IPS-NIHi7 (cell line): ENCODE results near the gene NFYC.

Experiments used
- DNase-seq: peaks from one replicate; pipeline ENCODE4 v3.0.0; 2012; ENCODE audit warnings: mixed read lengths; ENCODE audit errors: extremely low spot score

NFYC gene

DNA sequence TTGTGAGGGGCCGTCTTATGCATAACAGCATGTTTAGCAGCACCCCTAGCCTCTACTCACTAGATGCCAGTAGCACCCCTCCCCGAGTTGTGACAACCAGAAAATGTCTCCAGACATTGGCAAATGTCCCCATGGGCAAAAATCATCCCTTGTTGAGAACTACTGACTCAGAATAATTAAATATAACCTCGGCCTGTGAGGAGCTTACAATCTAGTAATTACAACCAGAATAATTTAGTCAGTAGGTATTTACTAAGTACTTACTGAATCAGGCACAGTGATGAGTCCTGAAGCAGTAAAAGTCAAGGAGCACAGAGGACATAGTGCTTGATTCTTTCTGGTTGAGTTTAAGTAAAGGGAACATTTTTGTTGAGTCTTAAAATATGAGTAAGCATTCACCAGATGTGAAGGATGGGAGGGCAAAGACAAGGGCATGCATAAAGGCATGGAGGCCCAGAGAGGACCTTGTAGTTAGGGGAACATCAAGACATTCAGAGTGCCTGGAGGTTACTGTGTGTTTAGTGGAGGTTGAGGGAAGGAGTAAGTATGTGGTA is 48.0 kb downstream of the NFYC start:
- DNase-seq: no peak

DNA sequence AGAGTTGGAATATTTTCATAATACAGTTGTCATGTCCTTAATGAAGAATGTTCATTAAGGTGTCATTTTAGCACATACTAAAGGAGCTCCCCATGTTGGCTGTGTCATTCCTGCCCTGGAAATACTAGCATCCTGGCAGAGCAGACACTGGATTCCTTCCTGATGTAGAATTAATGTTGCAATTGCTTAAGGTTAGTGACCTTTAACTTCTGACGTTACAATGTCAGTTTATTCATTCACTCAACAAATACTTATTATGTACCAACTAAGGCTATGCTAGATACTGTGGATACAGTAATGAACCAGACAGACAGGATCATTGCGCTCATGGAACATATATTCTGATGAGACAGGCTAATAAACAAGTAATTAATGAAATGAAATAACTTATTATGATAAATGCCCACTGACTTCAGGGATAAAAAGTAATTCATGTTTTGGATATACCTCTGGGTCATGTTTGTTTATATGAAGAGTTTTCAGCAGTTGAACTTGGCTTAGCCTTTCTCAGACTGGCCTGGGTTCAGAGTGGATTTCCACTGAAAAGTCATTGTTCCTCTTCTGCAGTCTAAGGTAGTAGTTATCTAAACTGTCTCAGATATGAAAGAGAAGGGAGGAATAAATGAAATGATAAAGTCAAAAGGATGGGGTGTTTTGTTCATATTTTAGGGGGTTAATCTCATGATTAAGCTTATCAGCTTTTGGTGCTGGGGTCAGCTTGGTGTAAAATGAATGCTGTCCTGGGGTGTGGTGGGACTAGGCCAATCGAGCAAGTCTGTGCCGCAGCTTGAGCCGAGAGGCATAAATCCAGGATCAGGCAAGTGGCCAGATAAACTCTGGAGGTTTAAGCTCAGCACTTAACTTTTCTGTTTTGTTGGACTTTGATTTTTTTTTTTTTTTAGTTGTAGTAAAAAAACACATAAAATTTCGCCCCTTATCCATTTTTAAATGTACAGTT is 48.8 kb downstream of the NFYC start:
- no peak for DNase-seq

DNA sequence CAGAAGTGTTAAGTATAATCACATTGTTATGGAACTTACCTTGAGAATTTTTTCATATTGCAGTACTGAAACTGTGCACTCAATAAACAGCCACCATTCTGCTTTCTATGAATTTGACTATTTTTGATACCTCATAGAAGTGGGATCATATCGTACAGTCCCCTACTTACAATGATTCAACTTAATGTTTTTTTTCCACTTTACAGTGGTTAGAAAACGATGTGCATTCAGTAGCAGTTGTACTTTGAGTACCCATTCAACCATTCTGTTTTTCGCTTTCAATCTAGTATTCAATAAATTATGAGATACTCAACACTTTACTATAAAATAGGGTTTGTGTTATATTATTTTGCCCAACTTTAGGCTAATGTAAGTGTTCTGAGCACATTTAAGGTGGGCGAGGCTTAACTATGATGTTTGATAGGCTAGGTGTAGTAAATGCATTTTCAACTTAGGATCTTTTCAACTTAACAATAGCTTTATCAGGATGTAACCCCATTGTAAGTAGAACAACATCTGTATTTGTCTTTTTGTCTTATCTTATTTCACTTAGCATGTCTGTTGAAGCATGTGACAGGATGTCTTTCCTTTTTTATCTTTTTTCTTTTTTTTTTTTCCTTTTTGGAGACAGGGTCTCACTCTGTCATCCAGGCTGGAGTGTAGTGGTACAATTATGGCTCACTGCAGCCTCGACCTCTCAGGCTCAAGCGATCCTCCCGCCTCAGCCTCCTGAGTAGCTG is 49.7 kb downstream of the NFYC start:
- no peak for DNase-seq

DNA sequence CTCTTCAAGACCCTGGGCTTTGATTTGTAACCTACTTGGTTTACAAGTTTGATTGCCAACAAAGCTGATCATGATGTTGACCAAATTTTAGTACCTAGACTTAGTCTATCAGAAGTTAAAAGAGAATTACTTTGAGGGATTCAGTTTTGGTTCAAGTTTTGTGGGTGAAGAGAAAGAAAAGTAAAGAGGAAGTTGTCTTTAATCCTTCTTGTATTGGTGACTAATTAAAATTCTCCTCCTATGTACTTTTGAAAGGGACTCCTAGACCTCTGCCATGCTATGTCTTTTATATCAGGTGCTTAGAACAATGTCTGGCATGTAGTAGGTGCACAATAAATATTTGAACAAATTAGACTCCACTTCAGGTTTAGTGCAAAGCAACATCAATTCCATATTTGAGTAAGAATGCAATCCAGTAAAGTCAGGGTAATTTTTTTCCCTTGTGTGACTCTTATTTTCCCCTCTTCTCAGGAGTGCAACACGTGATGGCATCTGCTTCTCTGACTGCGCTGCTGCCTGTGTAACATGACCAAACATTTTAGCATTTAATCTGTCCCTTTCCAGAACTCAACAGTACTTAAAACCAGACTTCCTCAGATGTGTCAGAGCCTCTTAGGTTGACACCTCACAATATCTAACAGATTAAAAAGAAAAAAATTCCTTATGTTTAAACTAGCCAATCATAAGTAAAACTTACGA is 51.0 kb downstream of the NFYC start:
- no peak for DNase-seq

DNA sequence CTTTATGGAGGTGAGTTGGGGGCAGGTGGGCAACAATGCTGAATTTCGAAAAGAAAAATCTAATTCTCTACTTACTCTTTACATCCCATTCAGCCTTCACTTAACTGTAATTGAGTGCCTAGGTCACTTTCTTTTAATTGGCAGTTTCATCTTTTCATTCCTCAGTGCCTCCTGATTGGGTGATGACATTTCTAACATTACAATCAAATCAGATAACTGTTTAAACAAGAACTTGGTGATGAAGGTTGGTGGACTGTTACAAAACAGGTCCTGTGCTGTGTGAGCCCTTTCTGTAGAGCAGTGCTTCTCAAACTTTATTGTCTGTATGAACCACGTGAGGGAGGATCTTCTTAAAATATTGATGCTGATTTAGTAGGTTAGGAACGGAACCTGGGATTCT is 51.9 kb downstream of the NFYC start:
- DNase-seq: no peak

DNA sequence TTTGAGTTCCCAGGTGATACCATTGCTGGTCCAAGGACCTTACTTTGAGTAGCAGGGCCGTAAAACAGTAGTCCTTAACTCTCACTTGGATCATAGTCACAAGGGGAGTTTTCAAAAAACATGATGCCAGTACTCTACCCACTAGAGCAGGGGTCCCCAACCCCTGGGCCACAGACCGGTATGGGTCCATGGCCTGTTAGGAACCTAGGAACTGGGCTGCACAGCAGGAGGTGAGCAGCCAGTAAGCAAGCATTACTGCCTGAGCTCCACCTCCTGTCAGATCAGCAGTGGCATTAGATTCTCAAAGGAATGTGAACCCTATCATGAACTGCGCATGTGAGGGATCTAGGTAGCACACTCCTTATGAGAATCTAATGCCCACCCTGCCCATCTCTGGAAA is 52.4 kb downstream of the NFYC start:
- no peak for DNase-seq

DNA sequence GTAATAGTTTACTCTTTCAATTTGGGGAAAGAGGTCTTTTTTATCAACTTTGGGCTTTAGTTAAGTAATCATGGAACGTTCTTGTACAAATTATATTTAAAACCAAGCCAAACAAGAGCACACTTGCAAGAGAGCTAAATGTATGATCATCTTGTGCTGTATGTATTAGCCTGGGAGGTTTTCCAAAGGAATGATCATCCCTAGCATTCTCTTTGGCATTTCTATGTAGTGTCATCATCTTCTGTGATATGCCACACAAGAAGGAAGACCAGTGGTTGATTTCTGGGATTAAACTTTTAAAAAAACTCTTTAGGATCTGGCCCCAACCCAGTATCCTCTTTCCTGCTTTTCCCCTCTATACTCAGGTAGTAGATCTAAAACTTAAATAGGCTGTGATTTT is 53.7 kb downstream of the NFYC start:
- no peak for DNase-seq

DNA sequence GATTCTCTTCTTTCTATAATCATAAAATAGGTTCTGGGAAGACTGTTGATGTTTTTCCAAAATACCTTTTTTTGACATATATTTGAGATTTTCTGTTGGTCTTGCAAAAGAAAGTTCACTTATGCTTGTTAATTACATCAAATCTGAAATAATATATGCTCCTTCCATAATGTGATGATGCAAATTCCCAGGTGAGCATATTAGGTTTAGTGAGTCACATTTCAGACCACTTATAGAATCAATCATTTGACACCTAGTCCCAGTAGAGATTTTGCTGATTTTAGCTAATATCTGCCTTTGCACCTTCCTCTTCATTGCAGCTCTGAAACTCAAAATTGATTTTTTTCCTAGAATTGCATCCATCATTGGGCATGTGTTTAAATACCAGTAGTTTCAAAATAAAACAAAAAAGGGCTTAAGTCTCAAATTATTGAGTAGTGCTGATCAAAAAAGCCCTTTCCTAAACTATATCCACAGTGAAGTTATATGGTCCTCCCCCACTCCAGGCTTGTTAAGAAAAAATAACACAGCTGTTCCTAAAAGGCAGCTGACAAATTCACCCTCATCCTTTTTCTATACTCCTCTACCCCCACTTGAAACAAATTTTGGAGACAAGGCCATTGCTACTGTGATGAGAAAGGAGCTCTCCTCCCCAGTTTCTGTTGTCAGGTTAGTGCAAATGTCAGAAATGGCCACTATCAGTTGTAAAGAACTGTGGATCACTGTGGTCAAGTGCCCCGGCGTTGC is 55.0 kb downstream of the NFYC start:
- no peak for DNase-seq

DNA sequence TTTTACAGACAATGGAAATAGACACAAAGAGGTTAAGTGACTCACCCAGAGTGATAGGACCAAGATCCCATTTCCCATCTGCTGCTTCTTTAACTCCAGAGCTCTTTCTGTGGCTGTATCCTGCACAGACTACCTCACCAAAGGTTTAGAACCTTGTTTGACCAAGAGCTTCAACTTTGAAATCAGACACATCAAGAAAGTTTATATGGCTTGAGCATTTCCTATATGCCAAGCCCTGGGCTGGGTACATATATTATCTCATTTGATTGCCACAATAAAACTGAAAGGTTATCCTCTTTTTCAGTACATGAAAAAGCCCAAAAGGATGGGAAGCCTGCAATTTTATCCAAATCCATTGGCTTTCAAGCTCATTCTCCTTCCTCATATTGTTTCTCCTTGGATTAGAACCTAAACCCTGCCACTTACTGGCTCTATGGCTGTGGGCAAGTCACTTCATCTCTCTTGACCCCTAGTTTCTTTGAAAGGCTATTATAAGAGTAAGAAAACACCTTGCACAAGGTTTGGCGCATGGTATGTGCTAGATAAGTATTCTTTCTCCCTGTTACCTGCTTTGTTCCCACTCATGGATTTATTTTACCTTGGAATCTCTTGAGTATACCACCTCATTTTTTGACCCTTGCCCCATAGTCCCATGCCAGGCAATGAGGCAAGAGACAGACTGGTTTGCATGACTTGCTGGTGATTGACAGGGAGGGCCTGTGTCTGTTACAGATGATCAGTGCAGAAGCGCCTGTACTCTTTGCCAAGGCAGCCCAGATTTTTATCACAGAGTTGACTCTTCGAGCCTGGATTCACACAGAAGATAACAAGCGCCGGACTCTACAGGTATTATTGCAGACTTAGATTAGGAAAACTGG is 57.6 kb downstream of the NFYC start:
- DNase-seq: no peak

DNA sequence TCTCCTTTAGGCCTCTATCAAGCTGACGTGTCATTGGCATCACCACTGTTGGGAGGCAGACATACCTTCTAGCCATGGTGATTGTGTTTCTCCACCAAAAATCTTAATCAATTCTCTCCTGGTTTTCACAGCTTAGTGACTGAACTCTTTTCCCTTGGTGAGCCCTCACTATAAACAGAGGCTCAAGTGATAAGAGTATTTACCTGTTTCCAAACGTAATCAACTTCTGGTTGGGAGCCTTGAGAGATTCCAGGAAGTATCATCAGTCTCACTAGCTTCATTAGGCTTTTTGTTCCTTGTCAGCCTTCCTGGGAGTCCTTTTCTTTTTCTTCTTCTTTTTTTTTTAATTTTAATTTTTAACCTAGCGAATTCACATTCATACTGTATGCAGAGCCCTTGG is 58.3 kb downstream of the NFYC start:
- DNase-seq: no peak

DNA sequence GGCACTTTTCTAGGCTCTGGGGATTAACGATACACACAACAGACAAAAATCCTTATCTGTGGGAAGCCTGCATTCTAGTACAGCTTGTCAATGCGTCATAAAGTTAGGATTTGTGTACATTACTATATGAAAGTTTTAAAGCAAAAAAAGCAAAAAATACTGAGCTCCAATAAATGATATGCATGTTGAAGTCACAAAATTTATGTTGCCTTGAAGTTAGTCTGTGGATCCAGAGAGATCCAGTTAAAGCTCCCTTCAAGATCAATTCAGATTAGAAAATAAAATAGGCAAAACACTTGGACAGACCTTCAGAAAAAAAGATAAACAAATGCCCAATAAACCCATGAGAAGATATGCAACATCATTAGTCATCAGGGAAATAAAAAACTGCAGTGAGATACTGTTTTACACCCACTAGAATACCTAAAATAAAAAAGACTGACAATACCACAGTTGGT is 59.0 kb downstream of the NFYC start:
- DNase-seq: no peak

DNA sequence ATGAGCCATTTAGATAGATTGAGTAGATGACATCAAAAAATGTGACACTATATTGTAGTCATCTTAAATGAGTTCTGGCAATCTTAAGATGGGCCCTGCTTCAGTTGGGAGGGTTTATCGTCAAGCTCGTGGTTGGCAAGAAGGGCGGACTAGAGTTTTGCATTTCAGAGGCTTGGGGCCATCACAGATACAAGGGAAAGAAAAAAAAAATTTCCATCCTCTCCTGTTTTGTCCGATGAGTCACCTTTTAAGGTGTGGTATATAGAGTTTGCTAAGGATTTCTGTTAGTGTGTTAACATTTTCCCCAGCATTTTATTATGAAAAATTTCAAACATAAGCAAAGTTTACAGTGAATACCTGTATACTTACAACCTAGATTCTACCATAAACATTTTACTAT is 60.3 kb downstream of the NFYC start:
- no peak for DNase-seq

DNA sequence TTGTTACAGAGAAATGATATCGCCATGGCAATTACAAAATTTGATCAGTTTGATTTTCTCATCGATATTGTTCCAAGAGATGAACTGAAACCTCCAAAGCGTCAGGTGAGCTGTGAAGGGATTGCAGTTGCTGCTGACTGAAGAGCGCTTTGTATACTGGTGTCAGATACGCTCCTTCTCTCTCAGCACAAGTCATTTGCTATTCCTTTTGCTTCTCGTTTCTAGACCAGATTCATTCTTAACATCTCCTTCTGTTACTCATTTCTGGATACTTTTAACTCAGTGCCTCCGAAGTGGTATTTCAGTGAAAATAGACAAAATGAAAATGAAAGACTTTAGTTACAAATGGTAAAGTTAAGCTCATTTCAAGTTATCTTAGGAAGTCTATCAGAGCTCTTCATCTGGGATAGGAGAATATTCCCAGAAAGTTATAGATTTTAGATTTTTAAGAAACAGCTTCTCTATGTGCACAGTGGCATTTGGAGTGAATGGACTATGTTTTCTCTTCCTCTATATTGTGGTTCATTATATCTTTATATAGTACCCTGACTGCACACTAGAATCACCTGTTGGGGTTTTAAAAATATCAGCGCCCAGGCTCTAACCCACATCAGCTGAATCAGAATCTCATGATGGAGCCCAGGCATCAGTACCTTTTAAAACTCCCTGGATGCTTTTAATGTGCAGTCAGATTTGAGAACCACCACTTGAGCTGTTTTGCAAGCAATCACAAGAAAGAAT is 61.8 kb downstream of the NFYC start:
- no peak for DNase-seq

DNA sequence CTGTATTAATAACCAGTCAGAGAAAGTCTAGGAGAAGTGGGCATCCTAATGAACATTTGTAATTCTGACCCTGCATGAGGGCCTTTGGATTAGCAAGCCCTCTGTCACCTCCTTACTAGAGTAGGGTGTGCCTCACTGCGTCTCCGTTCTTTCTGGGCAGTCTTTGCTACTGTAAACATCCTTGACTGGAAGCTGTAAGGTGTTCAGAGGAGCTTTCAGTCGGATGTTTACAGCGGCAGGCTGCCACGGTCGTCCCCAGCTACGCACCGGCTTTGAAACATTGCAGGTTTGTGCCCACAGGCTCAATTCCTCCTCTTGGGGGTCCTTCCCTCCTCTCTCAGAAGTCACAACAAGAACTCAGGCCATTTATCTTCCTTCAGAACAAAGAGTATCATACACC is 62.7 kb downstream of the NFYC start:
- DNase-seq: no peak

DNA sequence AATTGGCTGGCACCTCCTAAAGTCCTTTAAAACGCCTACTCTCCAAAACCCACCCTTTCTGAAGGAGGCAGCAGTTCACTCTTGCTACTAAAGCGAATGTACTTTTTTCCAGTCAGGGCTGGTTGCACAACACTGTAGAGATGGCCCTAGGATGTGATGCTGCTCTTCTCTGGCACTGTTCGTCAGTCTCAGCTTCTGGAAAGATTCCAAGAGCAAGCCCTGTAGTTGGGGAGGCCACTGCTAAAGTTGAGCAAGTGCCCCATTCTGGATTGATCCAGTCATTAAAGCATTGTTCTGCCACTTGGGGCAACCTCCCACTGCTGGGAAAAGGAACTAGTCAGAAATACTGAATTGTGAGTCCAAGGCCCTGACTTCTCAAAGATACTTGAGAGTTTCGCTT is 63.6 kb downstream of the NFYC start:
- no peak for DNase-seq

DNA sequence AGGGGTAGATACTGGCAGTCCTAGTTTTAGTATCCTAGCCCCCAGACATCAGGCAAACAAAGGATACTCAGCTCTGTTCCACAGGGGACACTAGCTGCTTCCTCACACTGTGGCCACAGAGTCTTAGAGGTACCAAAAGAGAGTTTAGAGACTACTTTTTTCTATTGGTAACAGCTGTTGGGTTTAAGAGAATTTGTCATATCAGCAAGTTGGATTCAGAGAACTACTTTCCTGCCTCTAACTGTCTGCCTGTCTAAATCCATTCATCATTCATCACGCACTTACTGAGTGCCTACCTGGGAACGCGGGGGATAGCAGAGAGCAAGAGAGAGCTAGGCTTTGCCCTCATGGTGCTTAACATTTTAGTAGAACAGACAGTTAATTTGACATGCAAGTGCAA is 65.0 kb downstream of the NFYC start:
- DNase-seq: no peak

DNA sequence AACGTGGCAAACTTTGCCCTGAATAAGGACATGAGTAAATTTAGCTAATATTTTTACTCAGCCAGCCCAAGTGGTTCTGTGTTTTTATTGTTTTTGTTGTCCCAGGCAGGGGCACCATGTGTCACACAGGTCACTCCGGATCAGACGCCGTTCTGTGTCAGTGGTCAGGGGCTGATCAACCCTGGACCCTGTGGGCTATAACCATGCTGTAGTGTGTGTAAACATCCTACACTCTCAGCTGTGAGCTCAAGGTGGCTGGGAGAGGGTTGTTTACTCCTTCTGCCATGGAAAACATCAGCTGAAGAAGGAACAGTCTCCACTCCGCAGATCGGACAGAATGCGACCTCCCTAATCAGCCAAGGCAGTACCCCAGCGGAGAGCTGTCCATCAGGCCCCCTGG is 65.6 kb downstream of the NFYC start:
- no peak for DNase-seq

DNA sequence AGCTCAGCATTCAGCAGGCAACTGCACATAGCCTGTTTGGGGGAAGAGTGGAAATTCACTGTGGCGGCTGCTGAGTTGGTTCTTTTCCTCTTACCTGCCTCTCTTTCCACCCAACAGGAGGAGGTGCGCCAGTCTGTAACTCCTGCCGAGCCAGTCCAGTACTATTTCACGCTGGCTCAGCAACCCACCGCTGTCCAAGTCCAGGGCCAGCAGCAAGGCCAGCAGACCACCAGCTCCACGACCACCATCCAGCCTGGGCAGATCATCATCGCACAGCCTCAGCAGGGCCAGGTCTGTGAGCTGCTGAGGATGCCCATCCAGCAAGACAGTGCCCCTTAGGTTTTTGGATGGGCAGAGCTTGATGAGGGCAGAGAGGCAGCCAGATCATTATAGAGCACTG is 66.5 kb downstream of the NFYC start:
- no peak for DNase-seq

DNA sequence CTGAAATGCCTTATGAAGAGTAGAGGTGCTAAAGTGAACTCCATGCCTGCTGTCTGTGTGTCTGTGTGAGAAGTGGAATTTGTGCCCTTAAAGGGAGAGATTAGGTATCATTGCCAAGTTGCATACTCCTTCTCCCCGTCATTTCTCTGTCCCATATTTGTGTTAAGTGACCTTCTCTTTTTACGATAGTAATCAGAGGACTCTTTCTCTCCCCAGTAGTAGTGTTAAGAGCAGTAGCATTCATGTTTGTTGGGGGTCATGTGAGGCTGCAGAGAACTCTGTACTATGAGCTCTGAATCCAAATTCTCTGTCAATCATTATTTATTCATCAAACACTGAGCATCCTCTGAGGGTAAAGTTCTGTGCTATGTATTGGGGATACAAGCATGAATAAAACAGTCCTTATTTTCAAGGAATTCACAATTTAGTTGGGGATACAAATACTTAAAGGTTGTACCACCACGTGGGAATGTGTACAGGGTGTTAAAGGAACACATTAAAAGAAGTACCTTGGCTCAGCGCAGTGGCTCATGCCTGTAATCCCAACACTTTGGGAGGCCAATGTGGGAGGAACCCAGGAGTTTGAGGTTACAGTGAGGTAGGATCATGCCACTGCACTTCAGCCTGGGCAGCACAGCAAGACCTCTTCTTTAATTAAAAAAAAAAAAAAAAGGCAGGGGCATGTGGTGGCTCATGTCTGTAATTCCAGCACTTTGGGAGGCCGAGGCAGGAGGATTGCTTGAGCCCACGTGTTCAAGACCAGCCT is 67.3 kb downstream of the NFYC start:
- DNase-seq: no peak
